GM21529 (cell line): Measurements from ENCODE around the gene ST8SIA2.
"Not testable (repeated sequence)": the region's sequence is repeated elsewhere in the genome, so short reads cannot be mapped to it uniquely, and the experiment has no call there.

Experiments used
- ATAC-seq: cut with Tn5 transposase; IDR thresholded peaks from one replicate; pipeline ENCODE4 v1.9.1; 2021; ENCODE audit not compliant: unreplicated experiment

ST8SIA2 gene

DNA sequence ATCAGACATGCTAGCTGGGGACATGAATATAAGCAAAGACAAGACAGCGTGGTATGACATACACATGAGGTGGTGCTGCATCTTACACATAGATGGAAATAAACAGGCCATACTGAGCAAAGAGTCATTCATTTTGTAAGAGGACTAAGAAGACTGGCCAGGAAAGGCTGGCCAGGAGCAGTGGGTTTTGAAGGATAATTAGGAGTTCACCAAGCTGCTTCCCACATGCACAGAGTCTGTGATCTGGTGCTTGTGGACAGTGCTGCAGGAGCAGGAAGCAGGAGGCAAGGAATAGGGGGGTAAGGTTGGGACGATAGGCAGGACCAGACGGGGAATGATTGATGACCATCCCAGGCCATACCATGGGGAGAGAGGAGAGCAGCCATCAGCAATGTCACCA, 41.5 kb downstream of the ST8SIA2 start:
- no peak for ATAC-seq

- ATAC-seq: no peak
Observed at GRCh38 chr15:92438471-92438870, 44.8 kb downstream of the ST8SIA2 start.

DNA sequence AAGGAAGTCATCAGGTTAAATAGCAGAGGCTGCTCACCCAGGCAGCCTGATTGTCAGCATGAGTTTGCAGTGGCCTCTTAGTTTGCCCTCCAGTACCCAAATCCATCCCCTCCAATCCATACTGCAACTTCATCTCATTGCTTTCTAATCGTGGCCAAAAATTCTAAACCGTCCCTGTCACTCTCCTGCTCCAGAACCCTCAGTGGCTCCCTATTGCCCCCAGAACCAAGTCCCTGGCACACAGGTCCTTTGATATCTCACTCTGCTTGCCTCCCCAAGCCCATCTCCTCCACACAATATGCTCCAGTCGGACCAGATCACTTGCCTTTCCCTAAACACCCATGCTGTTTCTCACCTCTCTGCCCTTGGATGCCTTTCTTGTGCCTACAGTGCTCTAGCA, 49.7 kb downstream of the ST8SIA2 start:
- ATAC-seq: no peak

DNA sequence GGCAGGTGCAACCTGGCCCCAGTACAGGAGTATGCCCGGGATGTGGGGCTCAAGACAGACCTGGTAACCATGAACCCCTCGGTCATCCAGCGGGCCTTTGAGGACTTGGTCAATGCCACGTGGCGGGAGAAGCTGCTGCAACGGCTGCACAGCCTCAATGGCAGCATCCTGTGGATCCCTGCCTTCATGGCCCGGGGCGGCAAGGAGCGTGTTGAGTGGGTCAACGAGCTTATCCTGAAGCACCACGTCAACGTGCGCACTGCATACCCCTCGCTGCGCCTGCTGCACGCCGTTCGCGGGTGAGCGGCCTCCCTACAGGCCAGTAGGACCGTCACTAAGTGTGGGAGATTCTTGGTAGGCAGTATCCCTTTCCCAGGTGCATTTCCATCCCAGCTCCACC, 51.0 kb downstream of the ST8SIA2 start:
- ATAC-seq: no peak

GRCh38 chr15:92448370-92448769, 54.7 kb downstream of the ST8SIA2 start:
- no peak for ATAC-seq

DNA sequence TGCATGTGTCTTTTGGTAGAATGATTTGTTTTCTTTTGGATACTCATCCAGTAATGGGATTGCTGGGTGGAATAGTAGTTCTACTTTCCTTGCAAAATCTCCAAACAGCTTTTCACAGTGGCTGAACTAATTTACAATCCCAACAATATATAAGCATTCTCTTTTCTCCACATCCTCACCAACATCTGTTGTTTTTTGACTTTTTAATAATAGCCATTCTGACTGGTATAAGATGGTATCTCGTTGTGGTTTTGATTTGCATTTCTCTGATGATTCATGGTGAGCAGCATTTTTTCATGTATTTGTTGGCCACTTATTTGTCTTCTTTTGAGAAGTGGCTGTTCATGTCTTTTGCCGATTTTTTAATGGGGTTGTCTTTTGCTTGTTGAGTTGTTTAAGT, 55.8 kb downstream of the ST8SIA2 start:
- no peak for ATAC-seq

DNA sequence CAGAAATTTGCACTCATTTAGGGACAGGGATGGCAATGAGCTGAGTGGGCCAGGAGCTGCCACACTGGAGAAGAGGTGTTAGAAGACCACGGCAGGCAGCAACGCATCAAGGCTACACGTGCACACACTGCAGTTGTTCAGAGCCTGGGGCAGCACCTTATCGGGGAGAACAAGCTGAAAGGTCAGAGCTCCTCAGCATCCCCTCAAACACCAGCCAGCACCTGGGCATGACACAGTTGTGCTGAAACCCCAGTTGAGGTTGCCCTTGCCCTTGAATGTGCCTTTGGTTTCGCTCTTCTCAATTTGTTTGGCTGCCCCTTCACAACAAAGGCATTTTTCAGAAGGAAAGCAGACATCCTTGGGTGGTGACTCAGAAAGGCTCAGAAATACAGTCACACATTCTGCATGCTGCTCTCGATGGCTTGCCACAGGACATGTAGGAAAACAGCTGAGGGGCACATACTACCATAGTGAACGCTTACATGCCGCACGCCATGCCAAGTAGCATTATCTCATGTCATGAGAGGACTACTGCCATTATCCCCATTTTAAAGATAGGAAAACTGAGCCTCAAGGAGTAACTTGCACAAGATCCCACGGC, 57.6 kb downstream of the ST8SIA2 start:
- no peak for ATAC-seq

DNA sequence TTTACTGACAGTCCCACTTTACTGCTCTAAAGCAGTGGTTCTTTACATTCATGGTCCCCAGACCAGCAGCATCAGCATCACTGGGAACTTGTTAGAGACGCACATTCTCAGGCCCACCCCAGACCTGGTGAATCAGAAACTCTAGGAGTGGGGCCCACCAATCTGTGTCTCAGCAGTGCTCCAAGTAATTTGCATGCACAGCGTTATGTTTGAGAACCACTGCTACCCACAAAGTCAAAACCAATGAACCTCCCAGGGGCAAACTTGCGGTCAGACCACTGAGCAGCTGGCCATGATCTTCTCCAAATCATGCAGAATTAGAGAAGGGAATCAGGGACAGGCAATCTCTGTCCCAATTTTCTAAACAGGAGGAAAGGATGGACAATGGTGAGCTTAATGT, 58.5 kb downstream of the ST8SIA2 start:
- ATAC-seq: no peak

GRCh38 chr15:92453607-92454006, 59.9 kb downstream of the ST8SIA2 start:
- no peak for ATAC-seq

- no peak for ATAC-seq
Observed at GRCh38 chr15:92454555-92455105, 60.9 kb downstream of the ST8SIA2 start.

DNA sequence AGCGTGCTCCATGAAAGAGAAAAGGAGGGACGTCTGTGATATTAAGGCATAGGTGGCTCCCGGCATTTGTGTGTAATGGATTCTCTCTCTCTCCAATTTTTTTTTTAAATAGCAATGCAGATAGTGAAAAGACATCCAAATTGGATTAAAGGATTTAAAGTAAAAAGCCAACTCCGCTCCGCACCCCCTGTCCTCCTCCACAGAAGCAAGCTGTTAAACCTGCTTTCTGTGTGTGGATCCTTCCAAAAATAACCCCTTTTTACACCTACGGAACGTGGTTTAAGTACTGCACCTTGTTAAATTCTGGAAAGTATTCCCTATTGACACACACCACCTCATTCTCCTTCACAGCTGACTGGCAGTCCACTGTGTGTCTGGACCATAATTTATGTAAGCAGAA, 61.6 kb downstream of the ST8SIA2 start:
- ATAC-seq: no peak

DNA sequence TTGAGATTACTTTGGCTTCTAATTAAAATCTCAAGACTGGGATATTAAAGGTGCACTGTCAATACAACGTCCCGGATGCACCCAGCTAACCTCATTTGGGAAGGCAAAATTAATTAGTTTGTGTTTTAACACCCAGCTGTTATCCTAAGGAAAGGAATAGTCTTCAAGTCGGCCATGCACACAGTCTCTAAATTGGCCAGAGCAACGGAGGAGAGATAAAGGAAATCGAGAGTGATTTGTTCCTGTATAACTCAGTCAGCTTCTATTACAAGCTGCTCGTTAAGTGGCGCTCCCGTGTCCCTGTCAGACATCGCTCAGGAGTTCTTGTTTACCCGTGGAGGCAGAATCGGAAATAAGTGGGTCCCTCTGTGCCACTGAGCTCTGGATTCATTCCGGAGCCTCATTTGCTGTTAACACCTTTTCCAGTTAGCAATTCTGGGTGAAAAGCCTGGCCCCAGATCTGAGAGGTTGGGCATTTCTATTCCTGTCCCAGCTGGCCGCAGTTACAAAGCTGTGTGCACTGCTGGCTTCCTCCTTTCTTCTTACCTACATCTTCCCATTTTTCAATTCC, 63.9 kb downstream of the ST8SIA2 start:
- no peak for ATAC-seq

GRCh38 chr15:92460023-92460422, 66.3 kb downstream of the ST8SIA2 start:
- no peak for ATAC-seq

GRCh38 chr15:92462424-92463125, 68.9 kb downstream of the ST8SIA2 start:
- no peak for ATAC-seq

GRCh38 chr15:92463352-92463751, 69.7 kb downstream of the ST8SIA2 start:
- ATAC-seq: no peak

DNA sequence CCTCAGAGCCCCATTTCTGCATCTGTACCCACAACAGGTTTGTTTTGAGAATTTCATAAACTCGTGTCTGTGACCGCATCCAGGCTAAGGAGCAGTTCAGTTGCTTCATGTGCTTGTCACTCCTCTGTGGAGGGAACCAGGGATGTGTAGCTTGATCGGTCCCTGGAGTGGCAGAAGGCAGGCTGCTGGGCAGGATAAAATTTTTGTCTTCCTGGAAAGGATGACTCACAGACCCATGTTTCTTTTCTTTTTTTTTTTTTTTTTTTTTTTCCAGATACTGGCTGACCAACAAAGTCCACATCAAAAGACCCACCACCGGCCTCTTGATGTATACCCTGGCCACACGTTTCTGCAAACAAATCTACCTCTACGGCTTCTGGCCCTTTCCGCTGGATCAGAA, 70.1 kb downstream of the ST8SIA2 start:
- ATAC-seq: no peak

- no peak for ATAC-seq
Observed at GRCh38 chr15:92466834-92467233, 73.2 kb downstream of the ST8SIA2 start.

DNA sequence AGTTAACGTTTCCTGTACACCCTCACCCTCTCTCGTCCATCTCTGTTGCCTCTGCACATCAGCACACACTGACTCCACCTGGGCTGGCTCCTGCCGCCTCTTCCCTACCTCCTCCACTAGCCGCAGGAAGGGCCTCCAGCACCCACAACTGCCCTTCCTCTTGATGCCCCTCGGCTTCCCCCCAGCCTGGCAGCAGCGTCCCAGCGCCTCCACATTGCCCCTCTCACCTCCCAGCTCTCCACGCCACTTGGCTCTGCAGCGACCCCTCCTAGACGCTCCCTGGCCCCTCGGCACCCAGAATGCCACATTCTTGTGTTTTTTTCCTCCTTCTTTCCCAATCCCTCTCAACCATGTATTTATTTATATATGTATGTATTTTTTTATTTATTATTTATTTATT, 73.6 kb downstream of the ST8SIA2 start:
- ATAC-seq: no peak

DNA sequence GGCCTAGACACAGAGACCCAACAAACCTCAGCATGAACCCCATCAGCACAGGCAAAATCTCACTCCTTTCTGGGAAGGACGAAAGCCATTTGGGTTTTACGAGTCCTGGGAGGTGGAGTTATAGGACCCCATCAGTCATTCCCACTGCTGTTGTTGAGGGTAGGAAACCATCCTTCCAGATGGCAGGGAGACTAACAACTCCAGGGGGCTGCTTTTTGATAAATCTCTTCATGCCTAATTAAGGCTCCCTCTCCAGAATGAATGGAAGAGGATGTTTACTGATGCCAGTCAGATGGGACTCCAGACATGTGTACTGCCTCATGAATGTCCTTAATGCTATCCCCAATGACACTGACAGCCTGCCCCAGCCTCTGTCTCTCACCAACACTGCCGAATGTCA, 75.3 kb downstream of the ST8SIA2 start:
- no peak for ATAC-seq

DNA sequence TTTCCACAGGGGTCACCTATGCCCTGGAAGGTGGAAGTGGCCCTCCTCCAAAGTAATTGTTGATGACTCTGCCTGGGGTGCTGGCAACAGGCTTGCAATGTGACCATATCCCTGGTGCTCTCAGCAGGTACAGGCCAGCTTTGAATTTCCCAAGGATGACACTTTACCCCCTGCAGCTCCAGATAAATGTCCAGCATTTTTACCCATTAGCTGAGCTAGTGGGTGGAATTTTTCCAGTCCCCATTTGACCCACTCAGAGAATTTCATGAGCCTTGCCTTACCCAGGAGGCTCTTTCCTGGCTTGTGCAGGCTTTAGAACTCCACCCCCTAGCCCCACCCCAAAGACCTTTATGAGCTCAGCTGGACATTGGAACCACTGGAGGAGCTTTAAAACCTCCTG, 77.6 kb downstream of the ST8SIA2 start:
- ATAC-seq: no peak

DNA sequence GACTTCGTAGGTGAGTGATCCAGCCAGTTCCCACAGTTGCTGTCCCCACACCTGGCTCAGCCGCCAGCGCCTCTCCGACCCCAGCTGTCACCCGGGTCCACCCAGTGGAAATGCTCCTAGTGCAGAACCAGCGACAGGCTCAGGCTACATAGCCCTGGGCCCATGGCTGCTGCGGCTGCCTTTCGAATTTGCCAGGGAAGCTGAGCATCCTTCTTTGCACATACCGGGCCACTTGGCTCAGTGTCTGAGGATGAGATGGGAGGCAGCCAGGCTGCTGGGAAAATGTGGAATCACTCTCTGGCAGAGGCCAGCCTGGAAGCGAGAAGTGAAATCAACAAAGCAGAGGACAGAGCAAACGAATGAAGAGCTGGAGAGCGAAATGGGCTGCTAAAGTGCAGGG, 80.1 kb downstream of the ST8SIA2 start:
- ATAC-seq: no peak

- ATAC-seq: not testable (repeated sequence)
Observed at GRCh38 chr15:92479730-92480129, 86.0 kb downstream of the ST8SIA2 start.
